K562 (cell line): ENCODE data around the gene CEBPE. TPM values are rescaled to one million over a fixed set of nuclear protein-coding genes. Genes with fewer than 3 reads are reported as not detected.

Source experiments
- ARHGAP35 ChIP-seq: fragments of 450-650 bp; IDR thresholded peaks from 2 replicates; pipeline ENCODE4 v1.6.1; 2018; ENCODE audit not compliant: partially characterized antibody
- C11orf30 ChIP-seq: fragments of 450-650 bp; IDR thresholded peaks from 2 replicates; pipeline ENCODE4 v1.6.1; 2016; ENCODE audit warnings: low read depth, mild to moderate bottlenecking
- CBX2 ChIP-seq: fragments of 200-600 bp; sonication (generic); IDR thresholded peaks from one replicate; pipeline ENCODE4 v1.6.1; 2012; ENCODE audit warnings: mild to moderate bottlenecking, low read length, inconsistent platforms; ENCODE audit not compliant: insufficient read depth, poor library complexity, severe bottlenecking
- CHAMP1 ChIP-seq: fragments of 450-650 bp; IDR thresholded peaks from 2 replicates; pipeline ENCODE4 v1.6.1; 2016; ENCODE audit warnings: mild to moderate bottlenecking
- NFATC3 ChIP-seq: fragments of 450-650 bp; IDR thresholded peaks from 2 replicates; pipeline ENCODE4 v1.6.1; 2017; ENCODE audit warnings: mild to moderate bottlenecking
- PKNOX1 ChIP-seq: fragments of 450-650 bp; IDR thresholded peaks from 2 replicates; pipeline ENCODE4 v1.6.1; 2016
- POLR3A ChIP-seq: IDR thresholded peaks from 2 replicates; pipeline ENCODE4 v1.6.1; 2011; ENCODE audit warnings: borderline replicate concordance, mild to moderate bottlenecking, moderate library complexity; ENCODE audit not compliant: insufficient read length, insufficient read depth; ENCODE audit errors: extremely low read depth
- RBFOX2 ChIP-seq: fragments of 200-400 bp; formaldehyde crosslinking; IDR thresholded peaks from 2 replicates; pipeline ENCODE4 v1.6.1; 2017; ENCODE audit warnings: low read depth, mild to moderate bottlenecking, low read length, moderate library complexity
- SAP30 ChIP-seq: fragments of 200-600 bp; sonication (generic); IDR thresholded peaks from 2 replicates; pipeline ENCODE4 v1.6.1; 2012; ENCODE audit warnings: borderline replicate concordance, low read depth, mild to moderate bottlenecking, moderate library complexity, low read length, control low read depth, inconsistent platforms; ENCODE audit not compliant: insufficient read depth, poor library complexity, severe bottlenecking
- SMARCE1 ChIP-seq: fragments of 450-650 bp; IDR thresholded peaks from 2 replicates; pipeline ENCODE4 v1.7.1; 2016; ENCODE audit warnings: mild to moderate bottlenecking
- SOX6 ChIP-seq: fragments of 450-650 bp; IDR thresholded peaks from 2 replicates; pipeline ENCODE4 v1.6.1; 2014; ENCODE audit warnings: mild to moderate bottlenecking
- TAF1 ChIP-seq: IDR thresholded peaks from 2 replicates; pipeline ENCODE4 v1.6.1; 2011; ENCODE audit warnings: mild to moderate bottlenecking, low read length, moderate library complexity; ENCODE audit not compliant: insufficient read depth, control insufficient read depth, severe bottlenecking; ENCODE audit errors: extremely low read depth
- TSC22D4 ChIP-seq: fragments of 450-650 bp; IDR thresholded peaks from 2 replicates; pipeline ENCODE4 v1.6.1; 2016; ENCODE audit warnings: missing genetic modification characterization, missing biosample characterization, control low read depth
- ZNF133 ChIP-seq: fragments of 250-450 bp; sonication (Bioruptor Pico); IDR thresholded peaks from 2 replicates; pipeline ENCODE4 v1.4.0; 2020; ENCODE audit warnings: mild to moderate bottlenecking
- ZNF174 ChIP-seq: fragments of 250-450 bp; sonication (Bioruptor Pico); IDR thresholded peaks from 2 replicates; pipeline ENCODE4 v1.4.0; 2020; ENCODE audit warnings: mild to moderate bottlenecking
- ZNF354B ChIP-seq: fragments of 250-450 bp; sonication (Bioruptor Pico); IDR thresholded peaks from 2 replicates; pipeline ENCODE4 v1.4.0; 2020
- ZNF639 ChIP-seq, 2 experiments: fragments of 200-800 bp in 1 of 2; sonication (Bioruptor generic) in 1 of 2; sonication (generic) in 1 of 2; formaldehyde crosslinking in 1 of 2; IDR thresholded peaks in 1 of 2; conservative IDR thresholded peaks in 1 of 2; 2 replicates each; pipeline versions ENCODE4 v1.5.0 to v1.6.1; 2016 to 2020; ENCODE audit warnings: missing compliant biosample characterization in 1 of 2, missing genetic modification characterization in 1 of 2, missing genetic modification reagents in 1 of 2
- ZSCAN32 ChIP-seq: fragments of 450-650 bp; formaldehyde crosslinking; IDR thresholded peaks from 2 replicates; pipeline ENCODE4 v1.4.0; 2020; ENCODE audit warnings: mild to moderate bottlenecking, moderate library complexity
- polyA plus RNA-seq, 8 experiments: library from polyadenylated mRNA; depleted of rRNA in 4 of 8; stranded (reverse) in 5 of 8; unstranded in 3 of 8; fragments of >200 nt; fragmentation: Nextera tagmentation in 2 of 8; fragmentation: Illumina TruSeq in 1 of 8; extraction: Ambion mirVana in 2 of 8; extraction: Trizol in 1 of 8; gene quantifications; 2 replicates each; pipeline versions ENCODE4 v1.2.1 to v1.2.3, GENCODE V29; 2011 to 2014; ENCODE audit warnings: inconsistent platforms in 1 of 8, missing spikeins in 1 of 8
- total RNA-seq, 7 experiments: library from RNA; depleted of rRNA in 6 of 7; stranded (reverse); fragments of >200 nt in 6 of 7; fragmentation: Illumina TruSeq in 2 of 7; extraction: Trizol in 2 of 7; gene quantifications; 2 replicates each; pipeline versions ENCODE4 v1.2.1 to v1.2.3, GENCODE V29; 2011 to 2021; ENCODE audit warnings: low replicate concordance in 1 of 7

The CEBPE gene
- total and polyA plus RNA-seq, 9 of the 15 experiments (the other 6 are each of a cell fraction or from before 2014, with no cell fraction given): 0.09 to 0.15 (median 0.13) TPM; not detected in 6

- peak; percentile 75; the same call in 1 of the 2 replicates for TF ChIP-seq SMARCE1
- TF ChIP-seq ZNF354B (CRISPR knock-in tag): no peak
- TF ChIP-seq POLR3A: no peak
- no peak for TF ChIP-seq CBX2
- TF ChIP-seq PKNOX1: peak; percentile 44; the same call in 1 of the 2 replicates
- TF ChIP-seq TAF1: peak; percentile 33
- TF ChIP-seq ZNF133 (CRISPR knock-in tag): no peak
- 0 out of 4 replicates have a peak, but pooled peaks of 1 of the 2 experiments have one; percentile 21 for TF ChIP-seq ZNF639 (CRISPR knock-in tag; conservative IDR thresholded peaks at IDR 0.05 in 1 of 2, IDR thresholded peaks at IDR 0.05 in 1 of 2)
- no peak for TF ChIP-seq ZNF174 (CRISPR knock-in tag)
- no peak for TF ChIP-seq ZSCAN32 (CRISPR knock-in tag)
- no peak for TF ChIP-seq SOX6
- peak; percentile 100 for TF ChIP-seq C11orf30
- no peak for TF ChIP-seq ARHGAP35
- peak; percentile 56 for TF ChIP-seq RBFOX2
- TF ChIP-seq TSC22D4 (tag): no peak
- TF ChIP-seq NFATC3: 0 out of 2 replicates have a peak, but pooled peaks have one; percentile 62
- no peak for TF ChIP-seq CHAMP1
- TF ChIP-seq SAP30: no peak
Measured at GRCh38 chr14:23160924-23161522, 42.0 kb upstream of the CEBPE start (continued).
